Neural cell (in vitro differentiated cells): ENCODE measurements around the gene F12.

Source experiments
- CTCF ChIP-seq: fragments of 450-650 bp; IDR thresholded peaks from 2 replicates; pipeline ENCODE4 v1.5.1; 2014; ENCODE audit warnings: antibody characterized with exemption, mild to moderate bottlenecking, moderate library complexity; ENCODE audit not compliant: poor library complexity, severe bottlenecking
- EZH2 ChIP-seq: fragments of 200-600, 300-800 bp; shearing (Covaris generic), sonication (generic); IDR thresholded peaks from 2 replicates; pipeline ENCODE4 v1.6.1; 2014; ENCODE audit warnings: antibody characterized with exemption, low read length, borderline replicate concordance, mild to moderate bottlenecking; ENCODE audit not compliant: insufficient read depth, poor library complexity, severe bottlenecking
- POLR2AphosphoS5 ChIP-seq: IDR thresholded peaks from 2 replicates; pipeline ENCODE4 v1.6.1; 2012
- REST ChIP-seq: IDR thresholded peaks from 2 replicates; pipeline ENCODE4 v1.6.1; 2012; ENCODE audit warnings: borderline replicate concordance

GRCh38 chr5:177362292-177362609 lies 47.1 kb downstream of the F12 start:
- TF ChIP-seq CTCF (no peak), EZH2 (no peak), REST (no peak), POLR2AphosphoS5 (no peak)
